Left forelimb (tissue), 1 donor: ENCODE data around the gene KIFAP3.
"Not testable (repeated sequence)": the region's sequence is repeated elsewhere in the genome, so short reads cannot be mapped to it uniquely, and the experiment has no call there.

Experiments used
- DNase-seq: peaks from one replicate; pipeline ENCODE4 v3.0.0-alpha.2; 2018; ENCODE audit warnings: low spot score

KIFAP3 gene

DNA sequence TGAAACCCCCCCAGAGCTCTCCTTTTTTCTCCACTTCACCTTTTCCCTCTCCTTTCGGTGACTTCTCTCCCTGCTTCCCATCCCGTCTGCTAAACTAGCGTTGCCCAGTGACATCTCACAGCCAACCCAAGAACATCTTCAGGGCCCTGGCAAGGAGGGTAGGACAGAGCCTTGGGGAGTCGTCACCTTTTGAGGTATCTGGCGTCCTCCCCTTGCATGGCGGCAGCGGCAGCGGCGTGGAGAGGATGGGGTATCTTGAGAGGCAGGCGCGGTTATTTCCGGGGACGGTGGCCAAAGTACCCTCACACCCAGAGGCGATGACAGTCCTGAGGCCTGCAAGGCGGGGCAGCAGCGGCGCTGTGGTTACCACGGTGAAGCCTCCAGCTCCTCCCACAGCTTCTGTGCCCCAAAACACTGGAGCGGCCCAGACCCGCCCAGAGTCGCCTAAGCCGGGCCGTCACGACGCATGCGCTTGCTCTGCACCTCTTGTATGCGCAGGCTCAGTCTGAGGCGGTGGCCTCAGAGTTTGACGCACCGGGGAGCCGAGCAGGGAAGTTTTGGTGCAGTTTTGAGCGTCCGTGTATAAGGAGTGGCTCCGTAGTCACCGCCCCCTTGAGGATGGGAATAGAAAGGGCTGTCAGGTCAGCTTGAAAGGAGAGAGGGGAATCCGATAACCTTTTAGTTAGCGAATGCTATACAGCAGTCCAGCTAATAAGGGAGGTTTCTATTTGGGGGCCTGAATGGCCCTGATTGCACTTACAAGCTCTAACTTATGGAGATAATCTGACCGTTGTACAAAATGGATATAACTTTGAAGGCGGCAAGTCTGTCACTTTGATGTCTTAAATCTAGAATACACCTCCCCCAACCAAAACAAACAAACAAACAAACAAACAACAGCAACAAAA lies at the start of gene KIFAP3:
KIFAP3 (minus strand) TSS at position 446 of the 908 bp plus-strand sequence; CDS start at position 218, 228 bp downstream.
- peak; percentile 95 for DNase-seq

DNA sequence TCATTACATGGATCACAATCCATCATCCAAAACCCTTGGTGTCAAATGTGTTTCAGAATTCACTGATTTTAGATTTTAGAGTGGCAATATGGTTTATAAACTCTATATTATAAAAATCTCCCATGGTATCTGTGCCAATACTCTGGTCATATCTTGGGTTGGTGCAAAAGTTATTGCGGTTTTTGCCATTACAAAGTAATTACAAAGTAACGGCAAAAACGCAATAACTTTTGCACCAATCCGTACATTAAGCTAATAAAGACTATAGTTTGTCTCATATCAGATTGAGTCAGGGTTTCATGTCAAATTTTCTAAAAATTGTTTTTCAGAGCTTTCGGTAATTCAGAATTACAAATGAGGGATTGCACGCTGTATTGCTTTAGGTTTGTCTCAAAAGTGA lies 47.9 kb upstream of the KIFAP3 start:
- no peak for DNase-seq

DNA sequence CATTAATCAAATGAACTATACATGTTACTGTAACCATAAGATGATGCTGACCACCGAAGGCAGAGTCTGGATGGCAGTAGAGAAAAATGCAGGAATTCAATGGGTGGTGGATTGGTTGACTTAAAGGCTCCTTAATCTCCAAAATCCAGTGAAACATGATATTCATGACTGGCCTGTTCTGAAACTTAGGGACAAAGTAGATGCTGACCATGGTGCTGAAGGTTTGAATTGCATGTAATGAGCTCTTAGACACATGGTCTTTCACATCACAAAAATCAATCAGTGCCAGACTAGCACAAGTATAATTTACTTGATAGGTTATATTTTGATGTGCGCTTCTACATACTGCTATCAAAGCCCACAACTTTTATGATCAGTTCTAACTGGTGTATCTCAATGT lies 40.4 kb upstream of the KIFAP3 start:
- DNase-seq = no peak

DNA sequence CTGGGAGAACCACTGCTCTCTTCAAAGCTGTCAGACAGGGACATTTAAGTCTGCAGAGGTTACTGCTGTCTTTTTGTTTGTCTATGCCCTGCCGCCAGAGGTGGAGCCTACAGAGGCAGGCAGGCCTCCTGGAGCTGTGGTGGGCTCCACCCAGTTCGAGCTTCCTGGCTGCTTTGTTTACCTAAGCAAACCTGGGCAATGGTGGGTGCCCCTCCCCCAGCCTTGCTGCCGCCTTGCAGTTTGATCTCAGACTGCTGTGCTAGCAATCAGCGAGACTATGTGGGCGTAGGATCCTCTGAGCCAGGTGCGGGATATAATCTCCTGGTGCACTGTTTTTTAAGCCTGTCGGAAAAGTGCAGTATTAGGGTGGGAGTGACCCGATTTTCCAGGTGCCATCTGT lies 38.6 kb upstream of the KIFAP3 start:
- DNase-seq = not testable (repeated sequence)

DNA sequence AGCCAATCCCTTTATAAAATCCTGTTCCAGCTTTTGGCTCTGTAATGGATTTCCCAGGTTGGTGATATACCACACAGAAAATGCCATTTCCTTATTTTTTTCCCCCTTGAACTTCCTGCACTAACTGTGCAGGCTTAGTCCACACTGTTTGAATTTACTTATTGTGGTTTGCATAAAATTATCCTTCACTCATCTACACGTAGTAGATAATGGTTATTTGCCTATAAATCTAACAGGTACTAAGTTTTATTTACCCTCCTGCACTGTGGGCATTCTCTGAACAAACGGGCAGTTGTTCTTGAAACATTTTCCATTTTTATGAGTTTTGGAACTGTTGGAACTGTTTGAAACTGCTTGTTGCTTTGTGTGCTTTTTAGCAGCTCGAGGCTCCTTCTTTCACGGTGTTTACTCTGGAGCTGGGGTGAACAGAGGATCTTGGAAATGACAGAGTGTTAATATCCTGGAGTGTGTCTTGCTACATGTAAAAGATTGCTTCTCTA lies 23.0 kb upstream of the KIFAP3 start:
- DNase-seq = no peak

DNA sequence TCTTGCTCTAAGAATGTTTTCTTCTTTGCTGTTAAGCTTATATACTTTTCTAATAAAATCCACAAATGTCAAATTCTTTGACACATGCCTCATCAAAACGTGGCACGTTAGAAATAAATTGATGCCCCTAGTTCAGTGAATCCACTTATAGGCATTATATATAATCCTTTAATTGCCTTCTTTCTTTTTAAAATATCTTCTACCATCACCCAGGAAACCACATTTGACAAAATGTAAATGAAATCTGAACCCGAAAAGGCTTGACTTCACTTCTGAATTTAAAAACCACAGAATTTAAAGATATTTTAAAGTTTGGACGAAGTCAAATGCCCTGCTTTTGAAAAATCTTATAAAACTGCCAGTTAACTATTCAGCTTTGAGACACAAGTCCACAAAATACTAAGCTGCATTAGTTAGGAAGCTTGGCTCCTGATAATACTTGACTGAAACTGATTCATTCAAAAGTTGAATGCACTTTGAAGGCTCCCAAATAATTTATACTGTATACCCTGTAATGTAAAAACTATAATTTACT lies 22.4 kb upstream of the KIFAP3 start:
- no peak for DNase-seq

DNA sequence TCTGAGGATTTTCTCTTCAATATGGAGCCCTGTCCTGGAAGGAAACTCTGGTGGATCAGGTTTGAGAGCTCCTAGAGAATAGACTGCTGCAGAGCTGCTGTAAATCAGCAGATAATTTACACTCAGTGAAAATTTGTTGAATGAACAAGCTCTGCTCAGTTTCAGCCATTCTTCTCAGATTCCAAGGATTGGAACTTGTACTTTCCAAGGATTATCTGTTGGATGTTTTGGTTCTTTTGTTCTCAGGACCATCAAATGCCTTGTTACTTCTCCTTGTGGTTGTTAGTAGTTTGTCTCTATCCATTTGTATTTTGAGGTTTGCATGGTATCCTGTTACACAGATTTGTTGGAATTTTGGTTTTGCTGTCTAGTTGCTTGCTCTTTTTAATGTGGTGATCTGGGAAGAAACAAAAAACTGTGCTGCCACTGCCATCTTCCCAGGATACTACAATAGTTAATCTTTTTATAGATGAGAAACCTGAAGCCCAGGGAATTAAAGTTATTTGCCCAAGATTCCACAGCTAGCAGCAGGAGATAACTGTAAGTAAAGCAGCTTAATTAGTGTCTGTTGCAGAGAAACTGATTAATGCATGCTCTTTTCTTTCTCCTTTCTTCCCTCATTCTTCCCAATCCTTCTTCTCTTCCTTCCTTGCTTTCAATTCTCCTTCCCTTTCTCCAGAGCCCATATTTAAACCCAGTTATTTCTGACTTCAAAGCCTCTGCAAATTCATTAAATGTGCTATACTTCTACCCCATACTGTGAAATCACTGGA lies 21.7 kb upstream of the KIFAP3 start:
- DNase-seq = no peak

DNA sequence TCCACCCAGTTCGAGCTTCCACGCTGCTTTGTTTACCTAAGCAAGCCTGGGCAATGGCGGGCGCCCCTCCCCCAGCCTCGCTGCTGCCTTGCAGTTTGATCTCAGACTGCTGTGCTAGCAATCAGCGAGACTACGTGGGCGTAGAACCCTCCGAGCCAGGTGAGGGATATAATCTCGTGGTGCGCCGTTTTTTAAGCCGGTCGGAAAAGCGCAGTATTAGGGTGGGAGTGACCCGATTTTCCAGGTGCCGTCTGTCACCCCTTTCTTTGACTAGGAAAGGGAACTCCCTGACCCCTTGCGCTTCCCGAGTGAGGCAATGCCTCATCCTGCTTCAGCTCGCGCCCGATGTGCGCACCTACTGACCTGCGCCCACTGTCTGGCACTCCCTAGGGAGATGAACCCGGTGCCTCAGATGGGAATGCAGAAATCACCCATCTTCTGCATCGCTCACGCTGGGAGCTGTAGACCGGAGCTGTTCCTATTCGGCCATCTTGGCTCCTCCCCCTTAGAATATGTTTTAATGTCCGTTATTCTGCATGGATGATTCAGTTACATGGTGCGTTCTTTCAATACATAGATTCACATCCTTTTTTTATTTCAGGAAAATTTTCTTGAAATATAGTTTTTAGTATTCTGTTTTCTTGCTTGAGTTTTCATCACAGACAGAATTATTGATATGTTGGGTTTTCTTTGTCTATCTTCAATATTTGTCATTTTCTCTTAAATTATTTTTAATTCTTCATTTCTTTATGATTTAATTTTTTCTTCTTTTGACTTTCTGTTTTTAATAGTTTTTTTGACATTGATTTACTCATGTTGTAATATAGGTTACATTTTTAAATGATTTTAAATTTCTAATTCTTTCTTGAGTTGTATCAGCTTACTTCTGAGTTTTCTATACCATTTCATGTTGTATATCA lies 20.5 kb upstream of the KIFAP3 start:
- DNase-seq = not testable (repeated sequence)

DNA sequence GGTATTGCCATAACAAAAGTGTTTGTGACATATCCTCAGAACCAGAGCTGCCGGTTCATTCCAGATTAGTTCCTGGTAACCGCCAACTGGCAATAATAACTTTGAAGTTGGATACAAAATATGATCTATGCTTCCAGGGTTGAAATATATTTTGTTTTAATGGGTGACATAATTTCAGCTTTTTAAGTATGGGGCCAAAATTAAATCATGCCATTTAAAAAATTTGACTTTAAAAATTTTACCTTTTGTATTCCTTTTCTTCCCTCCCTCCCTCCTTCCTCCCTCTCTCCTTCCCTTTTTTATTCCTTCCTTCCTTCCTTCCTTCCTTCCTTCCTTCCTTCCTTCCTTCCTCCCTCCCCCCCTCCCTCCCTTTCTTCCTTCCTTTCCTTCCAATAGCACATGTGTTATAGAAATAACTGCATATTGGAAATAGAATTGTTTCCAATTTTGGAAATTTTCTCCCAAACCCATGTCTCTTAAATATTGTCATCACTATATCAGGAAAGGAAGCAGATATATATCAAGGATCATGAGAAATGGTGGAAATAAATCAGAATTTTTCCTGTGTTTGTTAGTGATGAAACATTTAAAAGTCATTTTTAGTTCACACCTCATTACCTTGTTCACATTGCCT lies 12.0 kb upstream of the KIFAP3 start:
- DNase-seq = no peak

DNA sequence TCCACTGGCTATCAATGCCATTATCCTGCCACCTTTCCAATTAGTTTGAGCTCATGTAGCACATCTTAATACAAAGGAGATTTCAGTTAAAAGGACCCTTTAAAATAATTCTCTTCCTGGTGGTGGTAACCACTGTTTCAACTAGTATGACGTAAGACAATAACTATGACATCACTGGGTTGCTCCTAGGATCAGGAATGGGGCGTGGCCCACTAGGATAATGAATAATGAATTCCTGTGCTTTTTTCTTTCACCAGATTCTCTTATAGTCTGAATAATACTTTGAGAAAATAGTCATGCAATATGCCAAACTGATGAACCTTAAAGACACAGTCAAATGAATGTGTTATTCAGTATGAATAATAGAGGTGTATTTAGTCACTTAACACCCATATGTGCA lies 10.6 kb upstream of the KIFAP3 start:
- DNase-seq = no peak

DNA sequence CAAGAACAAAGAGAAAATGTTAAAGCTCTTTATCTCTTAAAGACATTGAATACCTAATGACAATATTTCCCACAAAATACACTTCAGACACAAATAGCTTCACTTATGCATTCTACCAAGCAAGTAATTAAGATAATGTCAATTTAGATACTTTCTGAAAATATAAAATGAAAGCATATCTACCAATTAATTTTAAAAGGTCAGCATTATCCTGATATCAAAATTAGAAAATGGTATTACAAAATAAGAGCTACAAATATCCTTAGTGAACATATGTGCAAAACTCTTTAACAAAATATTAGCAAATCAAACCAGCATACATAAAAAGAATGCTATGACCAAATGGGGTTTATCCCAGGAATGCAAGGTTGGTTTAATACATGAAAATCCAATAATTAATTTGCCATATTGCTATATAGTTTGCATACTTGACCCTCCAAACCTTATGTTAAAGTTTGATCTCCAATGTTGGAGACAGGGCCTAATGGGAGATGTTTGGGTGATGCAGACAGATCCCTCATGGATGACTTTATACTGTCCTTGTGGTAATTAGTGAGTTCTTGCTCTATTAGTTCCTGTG lies 4.2 kb upstream of the KIFAP3 start:
- no peak for DNase-seq

DNA sequence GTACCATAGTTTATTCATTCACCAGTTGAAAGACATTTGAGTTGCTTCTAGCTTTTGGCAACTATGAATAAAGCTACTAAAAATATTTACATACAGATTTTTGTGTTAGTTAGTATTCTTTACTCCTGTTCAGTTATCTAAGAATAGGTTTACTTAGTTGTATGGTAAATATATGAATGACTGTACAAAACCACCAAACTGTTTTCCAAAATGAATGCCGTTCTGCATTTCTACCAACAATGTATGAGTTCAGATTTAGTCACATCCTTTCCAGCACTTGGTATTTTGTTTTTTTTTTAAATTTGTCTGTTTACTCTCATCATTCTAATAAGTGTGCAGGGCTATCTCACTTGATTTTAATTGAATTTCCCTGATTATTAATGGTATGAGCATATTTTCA lies 3.4 kb upstream of the KIFAP3 start:
- DNase-seq = no peak

DNA sequence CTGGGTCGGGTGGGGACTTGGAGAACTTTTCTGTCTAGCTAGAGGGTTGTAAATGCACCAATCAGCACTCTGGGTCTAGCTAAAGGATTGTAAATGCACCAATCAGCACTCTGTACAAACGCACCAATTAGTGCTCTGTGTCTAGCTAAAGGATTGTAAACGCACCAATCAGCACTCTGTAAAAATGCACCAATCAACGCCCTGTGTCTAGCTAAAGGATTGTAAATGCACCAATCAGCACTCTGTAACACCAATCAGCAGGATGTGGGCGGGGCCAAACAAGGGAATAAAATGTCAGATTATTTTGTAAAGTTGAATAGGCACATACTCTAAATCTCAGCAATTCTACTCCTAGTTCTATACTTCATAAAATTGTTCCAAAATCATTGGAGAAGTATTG lies 2.5 kb upstream of the KIFAP3 start:
- not testable (repeated sequence) for DNase-seq

DNA sequence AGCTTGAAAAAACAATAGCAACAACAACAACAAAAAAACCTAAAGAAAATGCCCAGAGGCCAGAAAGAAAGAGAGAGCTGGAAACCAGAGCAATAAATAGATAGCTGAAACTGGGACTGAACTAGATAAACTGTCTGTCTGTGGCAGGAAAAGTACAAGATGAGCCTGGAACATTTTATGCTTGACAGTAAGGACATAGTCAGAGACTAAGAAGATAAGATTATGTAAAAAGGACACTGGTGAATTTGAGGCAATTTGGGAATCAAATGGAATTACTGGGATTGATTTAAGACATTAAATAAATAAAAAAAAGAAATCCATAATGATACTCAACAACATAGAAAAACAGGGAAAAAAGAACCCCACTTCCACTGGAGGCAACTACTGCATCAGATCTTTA lies 1.7 kb upstream of the KIFAP3 start:
- DNase-seq = no peak

DNA sequence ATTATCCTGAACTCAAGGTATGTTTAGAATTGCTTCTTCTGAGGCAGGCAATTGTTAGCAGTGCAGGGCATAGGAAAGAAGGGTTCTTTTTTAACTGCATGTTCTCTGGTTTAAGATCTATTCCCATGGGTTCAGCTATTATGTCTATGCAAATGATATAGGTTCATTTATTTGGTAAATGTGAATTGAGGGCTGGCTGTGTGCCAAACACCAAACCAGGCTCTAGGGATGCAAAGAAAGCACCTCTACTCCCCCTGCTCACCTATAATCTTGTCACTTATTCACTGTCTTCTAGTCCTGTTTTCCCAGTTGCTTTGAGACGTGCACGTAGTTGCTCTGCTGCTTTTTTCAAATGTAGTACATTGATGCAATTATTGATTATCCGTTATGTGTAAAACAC lies 691 bp upstream of the KIFAP3 start:
- DNase-seq = no peak

DNA sequence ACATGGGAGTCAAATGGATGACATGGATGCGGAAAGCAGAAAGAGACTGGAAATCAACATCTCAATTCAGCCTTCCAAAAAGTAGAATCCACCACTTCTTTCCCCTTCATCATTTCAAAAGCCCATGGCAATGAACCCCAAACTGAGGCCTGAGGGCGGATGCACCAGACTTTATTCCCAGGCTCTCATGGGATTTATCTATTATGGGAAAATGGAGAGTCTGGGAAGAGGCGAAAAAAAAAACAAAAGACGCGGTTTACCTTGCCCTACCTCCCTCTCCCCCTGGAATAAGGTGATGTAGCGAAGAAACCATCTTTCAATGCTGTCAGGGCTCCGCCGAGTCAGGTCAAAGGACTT lies 624 bp downstream of the KIFAP3 start:
- no peak for DNase-seq

DNA sequence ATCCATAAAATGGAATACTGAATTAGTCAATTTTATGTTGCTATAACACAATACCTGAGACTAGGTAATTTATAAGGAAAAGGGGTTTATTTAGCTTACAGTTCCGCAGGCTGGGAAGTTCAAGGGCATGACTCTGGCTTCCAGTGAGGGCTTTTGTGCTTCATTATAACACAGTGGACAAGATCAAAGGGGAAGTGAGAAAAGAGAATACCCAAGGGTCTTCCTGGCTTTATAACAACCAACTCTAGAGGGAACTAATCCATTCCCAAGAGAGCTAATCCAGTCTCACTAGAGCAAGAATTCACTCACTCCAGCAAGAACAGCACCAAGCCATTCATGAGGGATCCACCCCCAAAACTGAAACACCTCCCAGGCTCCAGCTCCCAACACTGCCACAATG lies 3.1 kb downstream of the KIFAP3 start:
- no peak for DNase-seq

DNA sequence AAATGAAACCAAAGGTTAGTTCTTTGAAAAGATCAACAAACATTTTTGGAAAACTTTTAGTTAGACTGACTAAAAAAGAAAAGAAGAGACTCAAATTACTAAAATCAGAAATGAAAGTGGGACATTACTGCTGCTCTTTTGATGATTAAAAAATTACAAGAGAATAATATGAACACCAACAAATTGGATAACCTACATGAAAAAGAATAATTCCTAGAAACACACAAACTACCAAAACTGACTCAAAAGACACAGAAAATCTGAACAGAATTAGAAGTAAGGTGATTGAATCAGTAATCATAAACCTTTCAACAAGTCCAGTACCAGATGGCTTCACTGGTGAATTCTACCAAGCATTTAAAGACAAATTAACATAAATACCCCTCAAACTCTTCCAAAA lies 5.6 kb downstream of the KIFAP3 start:
- no peak for DNase-seq

DNA sequence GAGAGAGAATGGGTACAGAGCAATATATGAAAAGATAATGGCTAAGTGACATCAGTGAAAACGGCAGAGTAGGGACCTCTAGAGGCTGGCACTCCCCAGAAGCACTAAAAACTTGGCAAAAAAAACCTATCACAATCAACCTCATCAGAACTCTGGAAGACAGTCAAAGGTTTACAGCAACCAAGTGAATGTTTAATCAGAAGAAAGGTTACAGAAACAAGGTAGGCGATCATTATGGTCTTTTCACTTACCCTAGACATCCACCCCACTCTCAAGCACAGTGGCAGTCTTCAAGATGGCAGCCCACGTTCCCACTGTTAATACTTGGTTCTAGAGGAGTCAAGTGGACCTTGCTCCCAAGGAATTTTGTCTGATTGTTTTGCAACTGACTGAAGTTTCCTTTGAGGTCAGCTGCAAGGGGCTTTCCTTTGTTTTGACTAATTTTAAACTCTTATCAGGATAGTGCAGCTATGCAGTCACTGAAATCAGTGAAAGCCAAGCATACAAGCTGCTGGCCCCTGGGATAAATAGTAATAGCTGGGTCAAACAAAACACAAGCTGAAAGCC lies 7.2 kb downstream of the KIFAP3 start:
- no peak for DNase-seq

DNA sequence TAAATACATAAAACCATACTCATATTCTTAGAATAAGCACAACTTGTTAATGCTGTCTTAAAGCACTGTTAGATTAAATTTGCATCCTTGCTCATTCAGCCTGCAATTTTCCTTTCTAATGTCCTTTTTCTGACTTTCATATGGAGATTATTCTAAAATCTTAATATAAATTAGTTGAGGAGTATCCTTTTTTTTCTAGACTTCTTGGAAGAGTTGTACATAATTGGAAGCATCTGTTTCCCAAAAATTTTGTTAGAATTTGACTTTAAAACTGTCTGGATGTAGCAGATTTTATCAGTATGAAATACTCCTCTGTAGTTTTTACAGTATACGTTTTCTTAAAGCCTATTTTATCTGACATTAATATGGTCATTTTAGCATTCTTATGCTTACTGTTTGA lies 9.7 kb downstream of the KIFAP3 start:
- DNase-seq = no peak
